GM20000 (cell line): ENCODE data around the gene GPC3.

Source experiments
- DNase-seq: peaks from one replicate; pipeline ENCODE4 v3.0.0; 2012; ENCODE audit warnings: low spot score
- CTCF ChIP-seq: IDR thresholded peaks from 2 replicates; pipeline ENCODE4 v1.5.1; 2012; ENCODE audit warnings: mild to moderate bottlenecking, control low read depth; ENCODE audit errors: extremely low read depth, missing control alignments

Gene GPC3

DNA sequence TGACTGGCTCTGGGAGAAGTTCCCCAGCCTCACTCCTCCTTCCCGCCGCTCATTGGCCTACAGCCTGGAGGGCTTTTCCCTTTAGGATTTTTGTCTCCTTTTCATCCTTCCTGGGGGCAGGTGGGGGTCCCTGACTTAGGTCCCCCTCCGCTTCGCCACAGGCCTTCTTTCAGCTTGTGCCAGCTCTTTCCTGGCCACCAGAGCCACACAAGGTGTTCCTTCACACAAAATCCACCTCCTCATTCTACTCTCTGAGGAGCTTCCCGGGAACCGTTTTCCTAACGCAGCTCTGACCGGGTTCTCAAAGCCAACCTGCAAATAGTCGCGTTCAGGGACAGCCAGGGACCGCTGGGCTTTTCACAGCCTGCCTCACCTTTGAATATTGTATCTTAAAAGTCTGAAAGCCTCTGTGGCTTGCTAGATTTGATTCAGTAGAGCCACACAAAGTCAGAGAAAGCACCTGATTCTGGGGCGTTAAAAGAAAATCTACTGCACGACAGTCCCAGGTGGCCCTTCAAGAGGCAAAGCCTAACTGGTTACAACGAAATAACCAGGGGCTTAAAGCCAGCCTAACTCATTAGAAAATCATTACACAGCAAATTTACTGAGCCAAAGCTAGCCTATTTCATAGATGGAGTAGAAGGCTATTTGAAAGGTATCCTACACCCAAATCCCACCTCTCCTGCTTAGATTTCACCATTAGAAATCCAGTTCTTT, 731 bp upstream of the GPC3 start:
- TF ChIP-seq CTCF: no peak
- no peak for DNase-seq

GRCh38 chrX:133984857-133985163, 584 bp downstream of the GPC3 start:
- DNase-seq: no peak
- no peak for TF ChIP-seq CTCF

- no peak for TF ChIP-seq CTCF
- no peak for DNase-seq
These were observed 1.2 kb downstream of the GPC3 start for GRCh38 chrX:133983974-133984845.

DNA sequence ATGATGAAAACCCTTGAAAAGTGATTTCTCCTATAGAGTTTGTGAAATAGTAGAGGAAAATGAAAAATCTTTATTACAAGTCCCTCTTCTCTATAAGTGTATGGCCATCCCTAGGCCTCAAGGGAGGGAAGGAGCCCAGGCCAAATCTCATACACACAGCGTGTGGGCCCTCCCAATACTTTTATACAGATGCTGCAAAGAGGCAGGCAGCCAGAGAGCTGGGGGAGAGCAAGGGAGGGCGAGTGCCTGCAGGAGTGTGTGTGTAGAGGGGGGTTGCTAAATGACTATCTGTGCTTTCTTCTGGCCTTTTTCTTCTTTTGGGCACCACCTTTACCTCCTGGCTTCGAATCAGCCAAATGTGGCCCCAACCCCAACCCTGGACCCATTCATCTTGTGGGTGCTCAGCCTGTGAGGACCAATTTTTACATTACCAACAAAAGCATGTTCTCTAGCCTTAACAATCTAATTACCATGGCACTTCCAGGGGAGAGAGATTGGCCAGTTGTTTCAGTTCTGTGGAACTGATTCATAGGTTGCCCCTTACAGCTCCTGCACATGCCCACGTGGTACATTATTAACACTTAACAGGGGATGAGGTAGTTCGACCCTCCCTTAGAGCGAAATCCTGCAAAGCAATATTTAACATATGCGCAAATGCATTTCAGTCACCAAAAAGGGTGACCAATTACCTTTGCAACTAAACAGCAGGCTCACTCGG, 2.0 kb downstream of the GPC3 start:
- DNase-seq: no peak
- no peak for TF ChIP-seq CTCF

GRCh38 chrX:133981924-133982323, 3.5 kb downstream of the GPC3 start:
- TF ChIP-seq CTCF: no peak
- no peak for DNase-seq

- TF ChIP-seq CTCF: no peak
These were observed 4.4 kb downstream of the GPC3 start for GRCh38 chrX:133980832-133981588.

More at GRCh38 chrX:133980832-133981588, 4.4 kb downstream of the GPC3 start:
- DNase-seq: no peak
